Heart right ventricle (tissue), 16 donors: ENCODE results near the gene ADGRD1. TPM values are rescaled to one million over a fixed set of nuclear protein-coding genes. Genes with fewer than 3 reads are reported as not detected.

ENCODE experiments used
- ATAC-seq, 8 donors: fragments of 200-7000 bp; cut with Tn5 transposase; one replicate each; pipeline ENCODE4 v1.9.1; 2020; ENCODE audit warnings: mild to moderate bottlenecking in 8 of 8, moderate library complexity in 8 of 8, moderate number of reproducible peaks in 1 of 8
- DNase-seq, 2 donors: peaks; one replicate each; pipeline ENCODE4 v3.0.0-alpha.2; 2020
- H3K27ac ChIP-seq, 10 donors: fragments of 200-600 bp; sonication (generic) in 2 of 10; one replicate each; pipeline versions ENCODE4 v1.5.0 to v1.8.0; 2020 to 2022; ENCODE audit warnings: mild to moderate bottlenecking in 3 of 10
- H3K27me3 ChIP-seq, 7 donors: fragments of 200-600 bp; one replicate each; pipeline ENCODE4 v1.8.0; 2021 to 2022; ENCODE audit warnings: mild to moderate bottlenecking in 2 of 7
- H3K36me3 ChIP-seq, 9 donors: fragments of 200-600 bp; sonication (generic) in 1 of 9; one replicate each; pipeline versions ENCODE4 v1.5.0 to v1.8.0; 2020 to 2022; ENCODE audit warnings: mild to moderate bottlenecking in 2 of 9
- H3K4me1 ChIP-seq, 9 donors: fragments of 200-600 bp; sonication (generic) in 1 of 9; one replicate each; pipeline versions ENCODE4 v1.5.0 to v1.8.0; 2020 to 2022; ENCODE audit warnings: mild to moderate bottlenecking in 4 of 9
- H3K4me3 ChIP-seq, 10 donors: fragments of 200-600 bp; sonication (generic) in 2 of 10; one replicate each; pipeline versions ENCODE4 v1.5.0 to v1.8.0; 2020 to 2022; ENCODE audit warnings: mild to moderate bottlenecking in 7 of 10, moderate library complexity in 2 of 10
- H3K9me3 ChIP-seq, 11 donors: fragments of 200-600 bp in 10 of 11; sonication (generic) in 2 of 11; one replicate each; pipeline versions ENCODE4 v1.5.0 to v1.8.0; 2013 to 2022; ENCODE audit warnings: mild to moderate bottlenecking in 2 of 11, control low read depth in 1 of 11, moderate library complexity in 1 of 11
- CTCF ChIP-seq, 9 donors: fragments of 200-600 bp; sonication (generic) in 2 of 9; IDR thresholded peaks; one replicate each; pipeline versions ENCODE4 v1.5.0 to v1.8.0; 2021 to 2022; ENCODE audit warnings: antibody characterized with exemption in 9 of 9, mild to moderate bottlenecking in 5 of 9, moderate library complexity in 1 of 9
- WGBS, 2 donors: extraction: QIAGEN DNeasy Blood & Tissue Kit; methylation state at CpG; one replicate each; pipeline ENCODE4 v1.1.7; 2013; ENCODE audit warnings: inconsistent platforms in 1 of 2; 5-methylcytosine and 5-hydroxymethylcytosine counted together
- intact Hi-C, 10 donors: fragments of 100-400 bp; cut with DNase I; formaldehyde crosslinking; loops; one replicate each; pipeline versions ENCODE4 v1.11.1 to v1.14.2; 2022
- polyA plus RNA-seq, 2 donors: library from polyadenylated mRNA; stranded (reverse); fragments of 200-250 nt; gene quantifications; one replicate each; pipeline ENCODE4 v1.2.3, GENCODE V29; 2013
- total RNA-seq, 10 donors: library from RNA; stranded (reverse); fragmentation: NEBNext Ultra II Directional in 3 of 10; extraction: Animal tissue kit (Norgen Biotek cat#: 25700) in 3 of 10; gene quantifications; one replicate each; pipeline versions ENCODE4 v1.2.1 to v1.2.4, GENCODE V29; 2021 to 2023
- donor health status: Arrhythmogenic right ventricular cardiomyopathy.
- donor health status: ischemic (EF 13 %, LVEDD 7.1; RV severe dilation, severe dysfunction).
- donor health status: healthy with polysubstance abuse.
- donor health status: DM: no; HTN: yes; CAD: no.
- donor health status: DM: no; HTN: no; CAD: no.
- donor health status: ischemic (EF 25% LVEDD 6.9; RV normal size, moderate dysfunction).
- donor health status: ischemic (EF 25% LVEDD 5.7; RV mildly dilated, moderate dysfunction).
- donor health status: healthy.
- donor health status: DM: yes; HTN: yes; CAD: no.
- donor health status: Ischemic cardiomyopathy.
- donor health status: ischemic (EF 35%, LVEDD 5.7; RV mildly dilated, moderate dysfunction).
- donor health status: nonischemic (EF 11% LVEDD 7.7; RV severe dilation, severe dysfunction).
- donor health status: DM: yes; HTN: yes; CAD: no.
- donor health status: PGD.
- donor health status: ischemic (EF 29% LVEDD 5.4; RV normal size, mild dysfunction).
- donor health status: nonischemic (EF 23%, LVEDD 6.1; RV moderate dilation, normal function).

The ADGRD1 gene
- total and polyA plus RNA-seq, 12 donors, result 16.8 to 157 (median 69.7) TPM

GRCh38 chr12:130911193-130911592 lies 42.5 kb upstream of the ADGRD1 start:
- DNase-seq (no peak), ATAC-seq (no peak)
- Histone ChIP-seq H3K9me3 (peaks cover 0 to 21% (median 15%) of the 10 kb centered on the region in 11 donors), H3K4me1 (peaks cover 0 to 3% (median 0%) of the 10 kb centered on the region in 9 donors), H3K27ac (no peak overlapping the region), H3K4me3 (no peak overlapping the region), H3K27me3 (peaks cover 0 to 13% (median 7%) of the 10 kb centered on the region in 7 donors), H3K36me3 (no peaks in the 10 kb centered on the region)
- WGBS, 2 donors, result 23 to 37% methylated on average over 1 of the region's 1 CpG
- no peak for TF ChIP-seq CTCF (IDR thresholded peaks at IDR 0.05)
- intact Hi-C loops, result loop anchor here in 6 of 10 donors (10.0 kb wide), 3 partner anchors 224 to 1094 kb away; no protein-coding TSS in a partner anchor

DNA sequence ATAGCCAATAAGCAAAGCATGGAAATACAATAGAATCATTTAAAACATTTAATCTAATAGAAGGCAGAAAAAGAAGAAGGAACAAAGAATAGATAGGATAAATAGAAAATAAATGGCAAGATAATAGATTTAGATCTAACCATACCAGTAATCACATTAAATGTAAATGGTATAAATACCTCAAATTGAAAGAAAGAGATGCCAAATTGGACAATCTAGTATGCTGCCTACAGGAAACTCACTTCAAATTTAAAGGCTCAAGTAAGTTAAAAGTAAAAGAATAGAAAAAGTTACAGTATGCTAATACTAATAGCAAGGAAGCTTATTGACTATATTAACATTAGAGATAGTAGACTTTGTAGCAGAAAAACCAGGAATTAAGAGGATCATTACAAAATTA lies 41.8 kb upstream of the ADGRD1 start:
- H3K27ac ChIP-seq, result no peak overlapping the region
- ATAC-seq (no peak), DNase-seq (no peak)
- peaks cover 0 to 21% (median 15%) of the 10 kb centered on the region in 11 donors for H3K9me3 ChIP-seq
- intact Hi-C loops, result loop anchor here in 6 of 10 donors (10.0 kb wide), 3 partner anchors 223 to 1093 kb away; no protein-coding TSS in a partner anchor
- H3K4me1 ChIP-seq, result peaks cover 0 to 5% (median 0%) of the 10 kb centered on the region in 9 donors
- H3K36me3 ChIP-seq, result no peaks in the 10 kb centered on the region
- no peak overlapping the region for H3K4me3 ChIP-seq
- TF ChIP-seq CTCF (IDR thresholded peaks at IDR 0.05), result no peak
- peaks cover 0 to 20% (median 7%) of the 10 kb centered on the region in 7 donors for H3K27me3 ChIP-seq

- peaks cover 0 to 5% (median 0%) of the 10 kb centered on the region in 9 donors for H3K4me1 ChIP-seq
- WGBS, 2 donors, result 23 to 24% methylated on average over 37 of the region's 37 CpGs
- DNase-seq, result peak; percentile 49 to 53
- intact Hi-C loops, result loop anchor here (1.0 to 10.0 kb wide), 10 partner anchors 216 to 1088 kb away; partner anchors contain the start of genes MMP17 (in 2 of the 10) and SFSWAP (in 1 of the 10)
- H3K9me3 ChIP-seq, result peaks cover 0 to 12% (median 8%) of the 10 kb centered on the region in 11 donors
- ATAC-seq, result peak; percentile 80 to 92 (median 86)
- H3K4me3 ChIP-seq, result peak overlapping the region in 5 of 10 donors; percentile 9 to 42 (median 29)
- peak; percentile 84 to 99 (median 92) for TF ChIP-seq CTCF (IDR thresholded peaks at IDR 0.05)
- no peaks in the 10 kb centered on the region for H3K36me3 ChIP-seq
- no peak overlapping the region for H3K27ac ChIP-seq
- H3K27me3 ChIP-seq, result peaks cover 0 to 26% (median 12%) of the 10 kb centered on the region in 7 donors
These were observed 37.3 kb upstream of the ADGRD1 start for GRCh38 chr12:130916241-130916911.

DNA sequence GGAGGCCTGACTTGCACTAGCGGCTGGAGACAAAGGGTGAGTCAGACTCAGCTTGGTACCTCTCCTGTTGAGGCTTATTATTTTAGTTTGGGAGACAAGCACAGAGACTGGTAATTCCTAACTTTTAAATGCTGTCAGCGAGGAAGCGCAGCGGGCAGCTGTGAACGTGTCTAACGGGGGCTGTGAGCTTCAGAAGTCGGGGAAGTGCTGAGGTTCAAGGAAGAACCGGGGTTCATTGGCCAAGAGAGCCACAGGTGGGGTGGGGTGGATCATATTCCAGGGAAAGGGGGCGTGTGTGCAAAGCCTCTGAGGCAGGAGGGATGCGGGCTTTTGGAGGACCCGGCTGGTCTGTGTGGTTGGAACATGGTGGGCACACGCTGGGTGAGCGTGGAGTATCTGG lies 36.1 kb upstream of the ADGRD1 start:
- H3K27me3 ChIP-seq, result peaks cover 0 to 26% (median 13%) of the 10 kb centered on the region in 7 donors
- DNase-seq (no peak), ATAC-seq (no peak)
- TF ChIP-seq CTCF (IDR thresholded peaks at IDR 0.05), result no peak
- H3K4me1 ChIP-seq, result peaks cover 0 to 5% (median 0%) of the 10 kb centered on the region in 9 donors
- no peaks in the 10 kb centered on the region for H3K36me3 ChIP-seq
- intact Hi-C loops, result loop anchor here (2.0 to 10.0 kb wide), 9 partner anchors 215 to 1087 kb away; partner anchors contain the start of genes MMP17 (in 2 of the 10) and SFSWAP (in 1 of the 10)
- no peak overlapping the region for H3K4me3 ChIP-seq
- 94% methylated on average over 13 of the region's 13 CpGs for WGBS, 2 donors
- H3K27ac ChIP-seq, result no peak overlapping the region
- H3K9me3 ChIP-seq, result peaks cover 0 to 10% (median 0%) of the 10 kb centered on the region in 11 donors
